Neural progenitor cell (in vitro differentiated cells): ENCODE data around the gene ARHGAP31. TPM values are rescaled to one million over a fixed set of nuclear protein-coding genes. Genes with fewer than 3 reads are reported as not detected.

Experiments used
- DNase-seq: peaks from one replicate; pipeline ENCODE4 v3.0.0-alpha.2; 2016; ENCODE audit warnings: low spot score
- H2AFZ ChIP-seq: fragments of 200-600 bp; sonication (generic); replicated peaks from 2 replicates; pipeline ENCODE4 v1.6.1; 2016; ENCODE audit warnings: antibody characterized with exemption
- H3F3A ChIP-seq: fragments of 200-600 bp; sonication (generic); 2 replicates; pipeline ENCODE4 v1.6.1; 2016; ENCODE audit warnings: antibody characterized with exemption, low read depth
- H3K27ac ChIP-seq: fragments of 200-600 bp; sonication (generic); 2 replicates; pipeline ENCODE4 v1.5.1; 2016; ENCODE audit warnings: mild to moderate bottlenecking
- H3K27me3 ChIP-seq: fragments of 200-600 bp; sonication (generic); 2 replicates; pipeline ENCODE4 v1.6.1; 2016; ENCODE audit warnings: mild to moderate bottlenecking, moderate library complexity
- H3K36me3 ChIP-seq: fragments of 200-600 bp; sonication (generic); 2 replicates; pipeline ENCODE4 v1.5.1; 2016
- H3K4me1 ChIP-seq: fragments of 200-600 bp; sonication (generic); 2 replicates; pipeline ENCODE4 v1.6.1; 2016; ENCODE audit warnings: mixed run types
- H3K4me2 ChIP-seq: fragments of 200-600 bp; sonication (generic); 2 replicates; pipeline ENCODE4 v1.6.1; 2016
- H3K4me3 ChIP-seq: fragments of 200-600 bp; sonication (generic); 2 replicates; pipeline ENCODE4 v1.5.1; 2016
- H3K79me2 ChIP-seq: fragments of 200-600 bp; sonication (generic); 2 replicates; pipeline ENCODE4 v1.6.1; 2016; ENCODE audit warnings: low read depth
- H3K9ac ChIP-seq: fragments of 200-600 bp; sonication (generic); 2 replicates; pipeline ENCODE4 v1.6.1; 2016
- H3K9me3 ChIP-seq: fragments of 200-600 bp; sonication (generic); 2 replicates; pipeline ENCODE4 v1.5.1; 2016; ENCODE audit warnings: low read depth
- H4K20me1 ChIP-seq: fragments of 200-600 bp; sonication (generic); 2 replicates; pipeline ENCODE4 v1.6.1; 2016; ENCODE audit warnings: low read depth
- H3K27ac Mint-ChIP-seq: 3 replicates; pipeline ENCODE4 v1.8.0; 2021; ENCODE audit warnings: mixed read lengths
- H3K27me3 Mint-ChIP-seq: 2 replicates; pipeline ENCODE4 v1.8.0; 2022; ENCODE audit warnings: low read depth, mild to moderate bottlenecking, inconsistent platforms, moderate library complexity, mixed read lengths; ENCODE audit not compliant: insufficient read depth
- H3K36me3 Mint-ChIP-seq: 3 replicates; pipeline ENCODE4 v1.8.0; 2021; ENCODE audit warnings: mixed read lengths
- H3K4me1 Mint-ChIP-seq: 3 replicates; pipeline ENCODE4 v1.8.0; 2021; ENCODE audit warnings: mixed read lengths
- H3K4me3 Mint-ChIP-seq: 3 replicates; pipeline ENCODE4 v1.8.0; 2021; ENCODE audit warnings: mild to moderate bottlenecking, moderate library complexity, mixed read lengths
- H3K9me3 Mint-ChIP-seq: 3 replicates; pipeline ENCODE4 v1.8.0; 2020; ENCODE audit warnings: mixed read lengths
- EZH2 ChIP-seq: fragments of 200-600 bp; sonication (generic); IDR thresholded peaks from 2 replicates; pipeline ENCODE4 v1.6.1; 2017; ENCODE audit warnings: antibody characterized with exemption, mild to moderate bottlenecking, moderate library complexity
- EZH2phosphoT487 ChIP-seq: fragments of 200-600 bp; sonication (generic); IDR thresholded peaks from 2 replicates; pipeline ENCODE4 v1.6.1; 2017; ENCODE audit warnings: antibody characterized with exemption
- total RNA-seq: library from RNA; depleted of rRNA; stranded (reverse); fragments of >200 nt; gene quantifications from 2 replicates; pipeline ENCODE4 v1.2.3, GENCODE V29; 2015; ENCODE audit warnings: low replicate concordance
- TF ChIP-seq, protein P1 (sequence below): fragments of 200-600 bp; sonication (generic); IDR thresholded peaks from 2 replicates; pipeline ENCODE4 v1.5.1; 2017; ENCODE audit warnings: antibody characterized with exemption, mild to moderate bottlenecking

Gene ARHGAP31
- total RNA-seq, 1 donor from 2014 or later: 0.13 TPM

DNA sequence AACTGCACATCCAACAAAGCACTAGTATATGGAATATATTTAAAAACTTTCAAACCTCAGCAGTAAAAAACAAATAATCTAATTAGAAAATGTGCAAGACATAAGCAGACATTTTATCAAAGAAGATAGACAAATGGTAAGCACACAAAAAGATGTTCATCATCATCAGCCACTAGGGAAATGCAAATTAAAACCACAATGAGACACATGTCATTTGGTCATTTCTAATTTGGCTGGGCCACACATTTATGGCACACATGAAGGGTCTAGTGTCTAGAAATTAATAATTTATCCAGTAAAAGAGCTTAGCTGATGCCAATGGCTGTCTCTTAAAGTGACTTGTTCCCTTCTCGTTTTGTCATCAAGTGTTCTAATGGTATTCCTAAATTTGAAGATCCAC lies 45.8 kb downstream of the ARHGAP31 start:
- H2AFZ ChIP-seq: peak overlapping the region; percentile 50
- no peak overlapping the region for H3K4me2 ChIP-seq
- no peak for DNase-seq
- H3K4me3 ChIP-seq: no peak overlapping the region
- Mint-ChIP-seq H3K4me1 (peaks cover 14% of the 10 kb centered on the region), H3K27ac (no peak overlapping the region), H3K9me3 (peaks cover 3% of the 10 kb centered on the region), H3K4me3 (no peak overlapping the region), H3K36me3 (peaks cover 6% of the 10 kb centered on the region), H3K27me3 (peaks cover 3% of the 10 kb centered on the region)
- H3K27ac ChIP-seq: no peak overlapping the region
- H3K36me3 ChIP-seq: no peaks in the 10 kb centered on the region
- no peaks in the 10 kb centered on the region for H3K79me2 ChIP-seq
- no peak overlapping the region for H3K9ac ChIP-seq
- H3K27me3 ChIP-seq: no peaks in the 10 kb centered on the region
- peaks cover 5% of the 10 kb centered on the region for H3K4me1 ChIP-seq
- no peaks in the 10 kb centered on the region for H3K9me3 ChIP-seq
- TF ChIP-seq, protein P1, sequence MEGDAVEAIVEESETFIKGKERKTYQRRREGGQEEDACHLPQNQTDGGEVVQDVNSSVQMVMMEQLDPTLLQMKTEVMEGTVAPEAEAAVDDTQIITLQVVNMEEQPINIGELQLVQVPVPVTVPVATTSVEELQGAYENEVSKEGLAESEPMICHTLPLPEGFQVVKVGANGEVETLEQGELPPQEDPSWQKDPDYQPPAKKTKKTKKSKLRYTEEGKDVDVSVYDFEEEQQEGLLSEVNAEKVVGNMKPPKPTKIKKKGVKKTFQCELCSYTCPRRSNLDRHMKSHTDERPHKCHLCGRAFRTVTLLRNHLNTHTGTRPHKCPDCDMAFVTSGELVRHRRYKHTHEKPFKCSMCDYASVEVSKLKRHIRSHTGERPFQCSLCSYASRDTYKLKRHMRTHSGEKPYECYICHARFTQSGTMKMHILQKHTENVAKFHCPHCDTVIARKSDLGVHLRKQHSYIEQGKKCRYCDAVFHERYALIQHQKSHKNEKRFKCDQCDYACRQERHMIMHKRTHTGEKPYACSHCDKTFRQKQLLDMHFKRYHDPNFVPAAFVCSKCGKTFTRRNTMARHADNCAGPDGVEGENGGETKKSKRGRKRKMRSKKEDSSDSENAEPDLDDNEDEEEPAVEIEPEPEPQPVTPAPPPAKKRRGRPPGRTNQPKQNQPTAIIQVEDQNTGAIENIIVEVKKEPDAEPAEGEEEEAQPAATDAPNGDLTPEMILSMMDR: no peak
- TF ChIP-seq EZH2phosphoT487: no peak
- TF ChIP-seq EZH2: no peak
- H3F3A ChIP-seq: no peaks in the 10 kb centered on the region
- H4K20me1 ChIP-seq: no peaks in the 10 kb centered on the region

DNA sequence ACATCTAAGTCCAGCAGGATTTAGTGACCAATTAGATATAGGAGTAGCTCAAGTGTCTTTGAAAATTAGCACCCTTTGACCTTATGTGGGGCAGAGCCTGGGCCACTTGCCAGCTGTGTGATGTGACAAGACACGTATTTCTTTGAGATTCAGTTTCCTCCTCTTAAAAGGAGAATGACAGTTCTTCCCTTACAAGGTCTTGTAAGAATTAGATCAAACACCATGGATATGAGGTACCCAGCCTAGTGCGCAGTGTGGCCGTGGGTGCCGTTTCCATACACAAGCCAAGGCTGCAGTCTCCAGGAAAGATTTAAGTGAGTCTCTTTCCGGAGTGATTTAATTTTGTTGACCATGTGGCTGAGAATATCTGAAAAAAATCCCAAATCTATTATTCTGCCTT lies 46.3 kb downstream of the ARHGAP31 start:
- no peaks in the 10 kb centered on the region for H3K9me3 ChIP-seq
- Mint-ChIP-seq H3K4me3 (no peak overlapping the region), H3K4me1 (peaks cover 14% of the 10 kb centered on the region), H3K27me3 (peaks cover 3% of the 10 kb centered on the region), H3K27ac (peak overlapping the region; percentile 77), H3K36me3 (peaks cover 6% of the 10 kb centered on the region), H3K9me3 (peaks cover 3% of the 10 kb centered on the region)
- H3K36me3 ChIP-seq: no peaks in the 10 kb centered on the region
- H3K27me3 ChIP-seq: no peaks in the 10 kb centered on the region
- H3K4me2 ChIP-seq: no peak overlapping the region
- H2AFZ ChIP-seq: peak overlapping the region; percentile 50
- no peak for TF ChIP-seq EZH2
- TF ChIP-seq EZH2phosphoT487: no peak
- TF ChIP-seq, protein P1: no peak
- H3K4me3 ChIP-seq: no peak overlapping the region
- H3K9ac ChIP-seq: no peak overlapping the region
- no peak for DNase-seq
- peaks cover 3% of the 10 kb centered on the region for H3F3A ChIP-seq
- no peaks in the 10 kb centered on the region for H3K79me2 ChIP-seq
- peaks cover 7% of the 10 kb centered on the region for H3K4me1 ChIP-seq
- no peaks in the 10 kb centered on the region for H4K20me1 ChIP-seq
- no peak overlapping the region for H3K27ac ChIP-seq

DNA sequence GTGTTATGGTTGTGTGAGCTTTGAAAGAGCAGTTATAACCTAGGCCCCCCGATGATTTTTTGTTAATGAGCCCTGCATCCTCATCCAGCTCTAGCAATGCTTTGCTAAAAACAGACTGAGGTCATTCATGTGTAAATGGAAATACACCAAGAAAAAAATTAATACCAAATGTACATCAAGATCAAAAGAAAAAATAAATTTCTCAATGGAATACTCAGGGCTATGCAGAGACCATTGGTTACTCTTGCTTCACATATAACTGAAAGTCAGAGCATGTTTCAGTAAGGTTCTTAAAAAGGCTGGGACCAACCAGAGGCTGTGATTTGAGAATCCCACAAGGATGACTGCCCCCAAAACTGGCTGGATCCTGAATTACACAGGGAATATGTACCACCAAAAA lies 48.0 kb downstream of the ARHGAP31 start:
- H3K9me3 Mint-ChIP-seq: peaks cover 4% of the 10 kb centered on the region
- Histone ChIP-seq H3F3A (peaks cover 15% of the 10 kb centered on the region), H3K9ac (no peak overlapping the region), H3K4me2 (no peak overlapping the region), H3K4me3 (no peak overlapping the region), H3K9me3 (no peaks in the 10 kb centered on the region), H3K79me2 (no peaks in the 10 kb centered on the region), H3K36me3 (no peaks in the 10 kb centered on the region), H3K4me1 (peaks cover 25% of the 10 kb centered on the region), H3K27me3 (no peaks in the 10 kb centered on the region), H2AFZ (no peak overlapping the region), H4K20me1 (no peaks in the 10 kb centered on the region), H3K27ac (no peak overlapping the region)
- H3K4me1 Mint-ChIP-seq: peaks cover 26% of the 10 kb centered on the region
- H3K36me3 Mint-ChIP-seq: peaks cover 5% of the 10 kb centered on the region
- no peak for DNase-seq
- no peak overlapping the region for H3K4me3 Mint-ChIP-seq
- peaks cover 10% of the 10 kb centered on the region for H3K27me3 Mint-ChIP-seq
- peak overlapping the region; percentile 4 for H3K27ac Mint-ChIP-seq
- TF ChIP-seq EZH2: no peak
- no peak for TF ChIP-seq EZH2phosphoT487
- TF ChIP-seq, protein P1: no peak
